ENCODE data around the gene WWOX.

The WWOX gene

GRCh38 chr16:78843978-78844377 lies 744.5 kb downstream of the WWOX start:
- H3K36me3 ChIP-seq (ENCODE audit: control insufficient read depth in 2 of 2, insufficient read depth in 2 of 2, low read length in 2 of 2), result no peaks in the 10 kb centered on the region
- H3K9ac ChIP-seq (ENCODE audit: low read length in 2 of 2), result no peak overlapping the region
- H3K4me3 ChIP-seq (ENCODE audit: low read length in 2 of 2), result peak overlapping the region in 1 of 2 donors; percentile 49
- no peak overlapping the region for H3K27ac ChIP-seq (ENCODE audit: low read length)
- no peaks in the 10 kb centered on the region for H3K27me3 ChIP-seq (ENCODE audit: control insufficient read depth in 1 of 2, insufficient read depth in 2 of 2, low read length in 2 of 2)
- no peaks in the 10 kb centered on the region for H3K9me3 ChIP-seq (ENCODE audit: control insufficient read depth in 2 of 2, low read length in 2 of 2)
- H3K4me1 ChIP-seq (ENCODE audit: control insufficient read depth, insufficient read depth, low read length), result peaks cover 20% of the 10 kb centered on the region

GRCh38 chr16:78844682-78845081 lies 745.2 kb downstream of the WWOX start:
- Histone ChIP-seq H3K27me3 (ENCODE audit: control insufficient read depth in 1 of 2, insufficient read depth in 2 of 2, low read length in 2 of 2) (no peaks in the 10 kb centered on the region), H3K27ac (ENCODE audit: low read length) (no peak overlapping the region), H3K4me3 (ENCODE audit: low read length in 2 of 2) (no peak overlapping the region), H3K9me3 (ENCODE audit: control insufficient read depth in 2 of 2, low read length in 2 of 2) (no peaks in the 10 kb centered on the region), H3K36me3 (ENCODE audit: control insufficient read depth in 2 of 2, insufficient read depth in 2 of 2, low read length in 2 of 2) (no peaks in the 10 kb centered on the region), H3K9ac (ENCODE audit: low read length in 2 of 2) (no peak overlapping the region), H3K4me1 (ENCODE audit: control insufficient read depth, insufficient read depth, low read length) (peaks cover 20% of the 10 kb centered on the region)

GRCh38 chr16:78851266-78851665 lies 751.8 kb downstream of the WWOX start:
- Histone ChIP-seq H3K9ac (ENCODE audit: low read length in 2 of 2) (no peak overlapping the region), H3K9me3 (ENCODE audit: control insufficient read depth in 2 of 2, low read length in 2 of 2) (no peaks in the 10 kb centered on the region), H3K4me3 (ENCODE audit: low read length in 2 of 2) (no peak overlapping the region), H3K4me1 (ENCODE audit: control insufficient read depth, insufficient read depth, low read length) (no peaks in the 10 kb centered on the region), H3K27ac (ENCODE audit: low read length) (no peak overlapping the region), H3K27me3 (ENCODE audit: control insufficient read depth in 1 of 2, insufficient read depth in 2 of 2, low read length in 2 of 2) (no peaks in the 10 kb centered on the region), H3K36me3 (ENCODE audit: control insufficient read depth in 2 of 2, insufficient read depth in 2 of 2, low read length in 2 of 2) (no peaks in the 10 kb centered on the region)

GRCh38 chr16:78852081-78852635 lies 752.7 kb downstream of the WWOX start:
- Histone ChIP-seq H3K27ac (ENCODE audit: low read length) (no peak overlapping the region), H3K4me1 (ENCODE audit: control insufficient read depth, insufficient read depth, low read length) (no peaks in the 10 kb centered on the region), H3K9me3 (ENCODE audit: control insufficient read depth in 2 of 2, low read length in 2 of 2) (no peaks in the 10 kb centered on the region), H3K36me3 (ENCODE audit: control insufficient read depth in 2 of 2, insufficient read depth in 2 of 2, low read length in 2 of 2) (no peaks in the 10 kb centered on the region), H3K27me3 (ENCODE audit: control insufficient read depth in 1 of 2, insufficient read depth in 2 of 2, low read length in 2 of 2) (no peaks in the 10 kb centered on the region), H3K9ac (ENCODE audit: low read length in 2 of 2) (no peak overlapping the region), H3K4me3 (ENCODE audit: low read length in 2 of 2) (no peak overlapping the region)

- H3K4me1 ChIP-seq (ENCODE audit: control insufficient read depth, insufficient read depth, low read length), result peaks cover 9% of the 10 kb centered on the region
- H3K9ac ChIP-seq (ENCODE audit: low read length in 2 of 2), result no peak overlapping the region
- no peaks in the 10 kb centered on the region for H3K27me3 ChIP-seq (ENCODE audit: control insufficient read depth in 1 of 2, insufficient read depth in 2 of 2, low read length in 2 of 2)
- H3K36me3 ChIP-seq (ENCODE audit: control insufficient read depth in 2 of 2, insufficient read depth in 2 of 2, low read length in 2 of 2), result no peaks in the 10 kb centered on the region
- no peak overlapping the region for H3K4me3 ChIP-seq (ENCODE audit: low read length in 2 of 2)
- no peaks in the 10 kb centered on the region for H3K9me3 ChIP-seq (ENCODE audit: control insufficient read depth in 2 of 2, low read length in 2 of 2)
- H3K27ac ChIP-seq (ENCODE audit: low read length), result no peak overlapping the region
These were observed 762.6 kb downstream of the WWOX start for GRCh38 chr16:78862022-78862421.

- no peak overlapping the region for H3K9ac ChIP-seq (ENCODE audit: low read length in 2 of 2)
- no peaks in the 10 kb centered on the region for H3K9me3 ChIP-seq (ENCODE audit: control insufficient read depth in 2 of 2, low read length in 2 of 2)
- H3K27ac ChIP-seq (ENCODE audit: low read length), result no peak overlapping the region
- peak overlapping the region in 1 of 2 donors; percentile 40 for H3K4me3 ChIP-seq (ENCODE audit: low read length in 2 of 2)
- H3K4me1 ChIP-seq (ENCODE audit: control insufficient read depth, insufficient read depth, low read length), result peaks cover 11% of the 10 kb centered on the region
- H3K36me3 ChIP-seq (ENCODE audit: control insufficient read depth in 2 of 2, insufficient read depth in 2 of 2, low read length in 2 of 2), result no peaks in the 10 kb centered on the region
- H3K27me3 ChIP-seq (ENCODE audit: control insufficient read depth in 1 of 2, insufficient read depth in 2 of 2, low read length in 2 of 2), result no peaks in the 10 kb centered on the region
These were observed 767.1 kb downstream of the WWOX start for GRCh38 chr16:78866521-78866920.

GRCh38 chr16:78869492-78869891 lies 770.0 kb downstream of the WWOX start:
- Histone ChIP-seq H3K9ac (ENCODE audit: low read length in 2 of 2) (no peak overlapping the region), H3K36me3 (ENCODE audit: control insufficient read depth in 2 of 2, insufficient read depth in 2 of 2, low read length in 2 of 2) (no peaks in the 10 kb centered on the region), H3K27ac (ENCODE audit: low read length) (no peak overlapping the region), H3K4me3 (ENCODE audit: low read length in 2 of 2) (no peak overlapping the region), H3K4me1 (ENCODE audit: control insufficient read depth, insufficient read depth, low read length) (peaks cover 11% of the 10 kb centered on the region), H3K27me3 (ENCODE audit: control insufficient read depth in 1 of 2, insufficient read depth in 2 of 2, low read length in 2 of 2) (no peaks in the 10 kb centered on the region), H3K9me3 (ENCODE audit: control insufficient read depth in 2 of 2, low read length in 2 of 2) (no peaks in the 10 kb centered on the region)

- Histone ChIP-seq H3K36me3 (ENCODE audit: control insufficient read depth in 2 of 2, insufficient read depth in 2 of 2, low read length in 2 of 2) (no peaks in the 10 kb centered on the region), H3K4me3 (ENCODE audit: low read length in 2 of 2) (no peak overlapping the region)
These were observed 771.8 kb downstream of the WWOX start for GRCh38 chr16:78871241-78871640.

GRCh38 chr16:78876671-78877070 lies 777.2 kb downstream of the WWOX start:
- H3K36me3 ChIP-seq (ENCODE audit: control insufficient read depth in 2 of 2, insufficient read depth in 2 of 2, low read length in 2 of 2), result no peaks in the 10 kb centered on the region
- no peak overlapping the region for H3K4me3 ChIP-seq (ENCODE audit: low read length in 2 of 2)
- no peaks in the 10 kb centered on the region for H3K9me3 ChIP-seq (ENCODE audit: control insufficient read depth in 2 of 2, low read length in 2 of 2)
- H3K27ac ChIP-seq (ENCODE audit: low read length), result no peak overlapping the region
- no peak overlapping the region for H3K9ac ChIP-seq (ENCODE audit: low read length in 2 of 2)
- H3K27me3 ChIP-seq (ENCODE audit: control insufficient read depth in 1 of 2, insufficient read depth in 2 of 2, low read length in 2 of 2), result no peaks in the 10 kb centered on the region
- peaks cover 9% of the 10 kb centered on the region for H3K4me1 ChIP-seq (ENCODE audit: control insufficient read depth, insufficient read depth, low read length)

More at GRCh38 chr16:78871241-78871640, 771.8 kb downstream of the WWOX start:
- Histone ChIP-seq H3K9me3 (ENCODE audit: control insufficient read depth in 2 of 2, low read length in 2 of 2) (no peaks in the 10 kb centered on the region), H3K9ac (ENCODE audit: low read length in 2 of 2) (no peak overlapping the region), H3K4me1 (ENCODE audit: control insufficient read depth, insufficient read depth, low read length) (peaks cover 9% of the 10 kb centered on the region), H3K27ac (ENCODE audit: low read length) (no peak overlapping the region), H3K27me3 (ENCODE audit: control insufficient read depth in 1 of 2, insufficient read depth in 2 of 2, low read length in 2 of 2) (no peaks in the 10 kb centered on the region)

GRCh38 chr16:78877114-78877655 lies 777.7 kb downstream of the WWOX start:
- no peak overlapping the region for H3K4me3 ChIP-seq (ENCODE audit: low read length in 2 of 2)
- no peaks in the 10 kb centered on the region for H3K9me3 ChIP-seq (ENCODE audit: control insufficient read depth in 2 of 2, low read length in 2 of 2)
- H3K9ac ChIP-seq (ENCODE audit: low read length in 2 of 2), result no peak overlapping the region
- no peaks in the 10 kb centered on the region for H3K36me3 ChIP-seq (ENCODE audit: control insufficient read depth in 2 of 2, insufficient read depth in 2 of 2, low read length in 2 of 2)
- H3K4me1 ChIP-seq (ENCODE audit: control insufficient read depth, insufficient read depth, low read length), result peaks cover 9% of the 10 kb centered on the region
- no peak overlapping the region for H3K27ac ChIP-seq (ENCODE audit: low read length)
- no peaks in the 10 kb centered on the region for H3K27me3 ChIP-seq (ENCODE audit: control insufficient read depth in 1 of 2, insufficient read depth in 2 of 2, low read length in 2 of 2)

- Histone ChIP-seq H3K27ac (ENCODE audit: low read length) (no peak overlapping the region), H3K4me1 (ENCODE audit: control insufficient read depth, insufficient read depth, low read length) (peaks cover 9% of the 10 kb centered on the region), H3K4me3 (ENCODE audit: low read length in 2 of 2) (no peak overlapping the region), H3K27me3 (ENCODE audit: control insufficient read depth in 1 of 2, insufficient read depth in 2 of 2, low read length in 2 of 2) (no peaks in the 10 kb centered on the region), H3K9me3 (ENCODE audit: control insufficient read depth in 2 of 2, low read length in 2 of 2) (no peaks in the 10 kb centered on the region), H3K36me3 (ENCODE audit: control insufficient read depth in 2 of 2, insufficient read depth in 2 of 2, low read length in 2 of 2) (no peaks in the 10 kb centered on the region), H3K9ac (ENCODE audit: low read length in 2 of 2) (no peak overlapping the region)
These were observed 779.1 kb downstream of the WWOX start for GRCh38 chr16:78878570-78878969.
